Cardiac septum (tissue), 1 donor: ENCODE data around the gene MPC2. TPM values are rescaled to one million over a fixed set of nuclear protein-coding genes. Genes with fewer than 3 reads are reported as not detected.
"Not testable (repeated sequence)": the region's sequence is repeated elsewhere in the genome, so short reads cannot be mapped to it uniquely, and the experiment has no call there.

Source experiments
- DNase-seq: peaks from one replicate; pipeline ENCODE4 v3.0.0-alpha.2; 2020; ENCODE audit warnings: low spot score
- intact Hi-C: fragments of 100-400 bp; cut with DNase I; formaldehyde crosslinking; loops from one replicate; pipeline ENCODE4 v1.14.0; 2022
- total RNA-seq: library from RNA; stranded (reverse); fragmentation: NEBNext Ultra II Directional; extraction: Animal tissue kit (Norgen Biotek cat#: 25700); gene quantifications from one replicate; pipeline ENCODE4 v1.2.1, GENCODE V29; 2021
- donor health status: DM: no; HTN: no; CAD: no.

The MPC2 gene
- total RNA-seq, 1 donor from 2014 or later, result 211 TPM

GRCh38 chr1:167913895-167914496, 22.9 kb downstream of the MPC2 start, which contains the start of gene ADCY10:
Gene ADCY10 (minus strand): TSS chr1:167914134. CDS start chr1:167905140, 8,994 bp downstream.
- intact Hi-C loops, result no loop called here
- no peak for DNase-seq

- DNase-seq, result no peak
- intact Hi-C loops, result no loop called here
These were observed 24.6 kb downstream of the MPC2 start for GRCh38 chr1:167912294-167912693.

GRCh38 chr1:167911413-167911812, 25.5 kb downstream of the MPC2 start:
- intact Hi-C loops, result no loop called here
- DNase-seq, result no peak

GRCh38 chr1:167910530-167910929, 26.3 kb downstream of the MPC2 start:
- no peak for DNase-seq
- intact Hi-C loops, result no loop called here

- intact Hi-C loops, result no loop called here
- DNase-seq, result no peak
These were observed 27.1 kb downstream of the MPC2 start for GRCh38 chr1:167909691-167910180.

GRCh38 chr1:167905671-167906070, 31.2 kb downstream of the MPC2 start:
- DNase-seq, result no peak
- intact Hi-C loops, result no loop called here

- no peak for DNase-seq
- intact Hi-C loops, result no loop called here
These were observed 31.7 kb downstream of the MPC2 start for GRCh38 chr1:167905182-167905581.

- no peak for DNase-seq
- intact Hi-C loops, result no loop called here
These were observed 32.2 kb downstream of the MPC2 start for GRCh38 chr1:167904652-167905130.

GRCh38 chr1:167900907-167901306, 36.0 kb downstream of the MPC2 start:
- DNase-seq, result no peak
- intact Hi-C loops, result no loop called here

- intact Hi-C loops, result no loop called here
- no peak for DNase-seq
These were observed 37.6 kb downstream of the MPC2 start for GRCh38 chr1:167899253-167899681.

GRCh38 chr1:167898578-167899222, 38.2 kb downstream of the MPC2 start:
- intact Hi-C loops, result no loop called here
- DNase-seq, result no peak

- intact Hi-C loops, result no loop called here
- DNase-seq, result no peak
These were observed 43.1 kb downstream of the MPC2 start for GRCh38 chr1:167893798-167894197.

GRCh38 chr1:167890400-167890799, 46.5 kb downstream of the MPC2 start:
- intact Hi-C loops, result no loop called here
- DNase-seq, result no peak

GRCh38 chr1:167887187-167887586, 49.7 kb downstream of the MPC2 start:
- intact Hi-C loops, DNase-seq: not testable (repeated sequence)

GRCh38 chr1:167882376-167882775, 54.5 kb downstream of the MPC2 start:
- intact Hi-C loops, result no loop called here
- no peak for DNase-seq

- DNase-seq, result no peak
- intact Hi-C loops, result no loop called here
These were observed 55.1 kb downstream of the MPC2 start for GRCh38 chr1:167881786-167882185.

GRCh38 chr1:167881069-167881468, 55.8 kb downstream of the MPC2 start:
- no peak for DNase-seq
- intact Hi-C loops, result no loop called here

GRCh38 chr1:167880580-167881021, 56.3 kb downstream of the MPC2 start:
- DNase-seq, result no peak
- intact Hi-C loops, result no loop called here

GRCh38 chr1:167879508-167879907, 57.4 kb downstream of the MPC2 start:
- DNase-seq, result no peak
- intact Hi-C loops, result no loop called here

- DNase-seq, result no peak
- intact Hi-C loops, result no loop called here
These were observed 58.3 kb downstream of the MPC2 start for GRCh38 chr1:167878372-167879160.
